Neuronal stem cell (in vitro differentiated cells): ENCODE results near the gene PARN. TPM values are rescaled to one million over a fixed set of nuclear protein-coding genes. Genes with fewer than 3 reads are reported as not detected.

Experiments used
- small RNA-seq: library from polyadenylated mRNA; stranded (forward); fragments of <200 nt; extraction: miRNeasy Mini kit (QIAGEN cat#:217004); gene quantifications from one replicate; pipeline ENCODE3, GENCODE V24; 2013; ENCODE audit not compliant: insufficient read depth

PARN gene

Small RNAs within 50 kb of the gene (small RNA-seq; reads per million reads assigned to genes)
- gene RN7SL274P (not detected), gene RNU7-125P (not detected)
